IMR-90 (cell line): Measurements from ENCODE around the gene OTUD7B. TPM values are rescaled to one million over a fixed set of nuclear protein-coding genes. Genes with fewer than 3 reads are reported as not detected.

Experiments used
- ATAC-seq: fragments of 200-7000 bp; cut with Tn5 transposase; 2 replicates; pipeline ENCODE4 v1.9.1; 2020; ENCODE audit warnings: low read depth, mild to moderate bottlenecking, moderate library complexity
- BruUV-seq: library from RNA; stranded (reverse); fragments of 400-500 nt; replicated peaks from 2 replicates; lab custom pipeline; 2021; lab: Mats Ljungman, UMichigan
- CTCF ChIA-PET: fragments of 300-600 bp; formaldehyde crosslinking; extraction: SDS; loops from one replicate; lab custom pipeline; 2021; ENCODE audit warnings: antibody characterized with exemption; lab: Yijun Ruan, JAX
- POLR2A ChIA-PET: fragments of 300-600 bp; sonication (Branson Sonifier 250); formaldehyde crosslinking; loops from one replicate; lab custom pipeline; 2022; ENCODE audit warnings: antibody characterized with exemption; ENCODE audit not compliant: unreplicated experiment; lab: Charles Lee
- DNase-seq: peaks from one replicate; pipeline ENCODE4 v3.0.0; 2013
- H2AFZ ChIP-seq: replicated peaks from 2 replicates; pipeline ENCODE3; 2013; ENCODE audit warnings: low read length, mild to moderate bottlenecking; ENCODE audit not compliant: poor library complexity
- H2AK5ac ChIP-seq: 2 replicates; pipeline ENCODE4 v1.6.1; 2013; ENCODE audit warnings: low read depth, low read length, inconsistent platforms
- H2AK9ac ChIP-seq: replicated peaks from 2 replicates; pipeline ENCODE3; 2013; ENCODE audit warnings: mild to moderate bottlenecking, low read depth, low read length, moderate library complexity; ENCODE audit not compliant: poor library complexity
- H2BK120ac ChIP-seq: 2 replicates; pipeline ENCODE4 v1.6.1; 2013; ENCODE audit warnings: low read depth, low read length, inconsistent platforms
- H2BK15ac ChIP-seq: 3 replicates; pipeline ENCODE4 v1.6.1; 2013; ENCODE audit warnings: low read depth, low read length, inconsistent platforms
- H2BK20ac ChIP-seq: 2 replicates; pipeline ENCODE4 v1.6.1; 2013; ENCODE audit warnings: low read depth, mild to moderate bottlenecking, inconsistent platforms, low read length, moderate library complexity
- H2BK5ac ChIP-seq: 2 replicates; pipeline ENCODE4 v1.6.1; 2013; ENCODE audit warnings: mild to moderate bottlenecking, low read depth, low read length, inconsistent platforms; ENCODE audit not compliant: poor library complexity, severe bottlenecking
- H3K14ac ChIP-seq: replicated peaks from 2 replicates; pipeline ENCODE4 v1.6.1; 2013; ENCODE audit warnings: low read depth, low read length, inconsistent platforms
- H3K18ac ChIP-seq: 2 replicates; pipeline ENCODE4 v1.6.1; 2013; ENCODE audit warnings: low read depth, low read length, control low read depth
- H3K23ac ChIP-seq: 2 replicates; pipeline ENCODE4 v1.6.1; 2013; ENCODE audit warnings: low read depth, low read length, inconsistent platforms
- H3K27ac ChIP-seq: 2 replicates; pipeline ENCODE4 v1.5.1; 2013; ENCODE audit warnings: mild to moderate bottlenecking, control low read depth, low read length; ENCODE audit not compliant: insufficient read depth
- H3K27me3 ChIP-seq: 2 replicates; pipeline ENCODE4 v1.6.1; 2013; ENCODE audit warnings: low read length; ENCODE audit not compliant: control insufficient read depth, insufficient read depth
- H3K36me3 ChIP-seq: 2 replicates; pipeline ENCODE4 v1.6.1; 2013; ENCODE audit warnings: low read length, mixed read lengths; ENCODE audit not compliant: control insufficient read depth, insufficient read depth
- H3K4ac ChIP-seq: 2 replicates; pipeline ENCODE4 v1.6.1; 2013; ENCODE audit warnings: low read depth, low read length, inconsistent platforms
- H3K4me1 ChIP-seq: 2 replicates; pipeline ENCODE4 v1.6.1; 2013; ENCODE audit warnings: low read length, mixed read lengths; ENCODE audit not compliant: control insufficient read depth, insufficient read depth
- H3K4me2 ChIP-seq: 2 replicates; pipeline ENCODE4 v1.6.1; 2013; ENCODE audit warnings: low read depth, mild to moderate bottlenecking, control low read depth, low read length, moderate library complexity
- H3K4me3 ChIP-seq: 2 replicates; pipeline ENCODE4 v1.5.1; 2013; ENCODE audit warnings: low read depth, mild to moderate bottlenecking, control low read depth, low read length, moderate library complexity; ENCODE audit not compliant: insufficient read depth
- H3K56ac ChIP-seq: 2 replicates; pipeline ENCODE4 v1.6.1; 2013; ENCODE audit warnings: low read length, inconsistent platforms; ENCODE audit not compliant: insufficient read depth; ENCODE audit errors: extremely low read depth
- H3K79me1 ChIP-seq, 2 experiments: 2 replicates each; pipeline ENCODE4 v1.6.1; 2013; ENCODE audit warnings: low read length in 2 of 2, inconsistent platforms in 1 of 2, low read depth in 1 of 2
- H3K9ac ChIP-seq: 2 replicates; pipeline ENCODE4 v1.6.1; 2013; ENCODE audit warnings: low read depth, low read length, control low read depth
- H3K9me1 ChIP-seq: 2 replicates; pipeline ENCODE4 v1.6.1; 2013; ENCODE audit warnings: low read length, inconsistent platforms; ENCODE audit not compliant: insufficient read depth
- H3K9me3 ChIP-seq: 2 replicates; pipeline ENCODE4 v1.6.1; 2013; ENCODE audit warnings: low read length; ENCODE audit not compliant: control insufficient read depth, insufficient read depth
- H4K20me1 ChIP-seq: 2 replicates; pipeline ENCODE4 v1.6.1; 2013; ENCODE audit warnings: low read length, inconsistent platforms; ENCODE audit not compliant: insufficient read depth
- H4K5ac ChIP-seq: 2 replicates; pipeline ENCODE4 v1.6.1; 2013; ENCODE audit warnings: mild to moderate bottlenecking, low read depth, low read length, control low read depth
- H4K8ac ChIP-seq, 2 experiments: 2 replicates each; pipeline ENCODE4 v1.6.1; 2013; ENCODE audit warnings: low read depth in 2 of 2, low read length in 2 of 2, control low read depth in 1 of 2, inconsistent platforms in 1 of 2
- H4K91ac ChIP-seq: 2 replicates; pipeline ENCODE4 v1.6.1; 2013; ENCODE audit warnings: low read depth, low read length, inconsistent platforms; ENCODE audit not compliant: insufficient read depth
- BHLHE40 ChIP-seq: fragments of 150-350 bp; IDR thresholded peaks from 2 replicates; pipeline ENCODE4 v1.6.1; 2016; ENCODE audit warnings: mild to moderate bottlenecking, low read depth, low read length
- CTCF ChIP-seq: conservative IDR thresholded peaks from 2 replicates; pipeline ENCODE4 v1.5.1; 2012; ENCODE audit warnings: mild to moderate bottlenecking, low read depth, low read length, improper control_type of control experiment
- MAFK ChIP-seq: IDR thresholded peaks from 2 replicates; pipeline ENCODE4 v1.6.1; 2012; ENCODE audit warnings: low read depth, low read length, improper control_type of control experiment
- POLR2A ChIP-seq: IDR thresholded peaks from 2 replicates; pipeline ENCODE4 v1.6.1; 2012; ENCODE audit warnings: mild to moderate bottlenecking, low read depth, low read length
- RAD21 ChIP-seq: IDR thresholded peaks from 2 replicates; pipeline ENCODE4 v1.6.1; 2012; ENCODE audit warnings: low read length, improper control_type of control experiment
- RCOR1 ChIP-seq: IDR thresholded peaks from 2 replicates; pipeline ENCODE4 v1.6.1; 2012; ENCODE audit warnings: mild to moderate bottlenecking, low read length, improper control_type of control experiment; ENCODE audit not compliant: insufficient replicate concordance
- RFX5 ChIP-seq: IDR thresholded peaks from 2 replicates; pipeline ENCODE4 v1.8.0; 2012; ENCODE audit warnings: low read depth, mild to moderate bottlenecking, low read length, moderate library complexity
- SMC3 ChIP-seq: fragments of 150-350 bp; IDR thresholded peaks from 2 replicates; pipeline ENCODE4 v1.6.1; 2016; ENCODE audit warnings: low read depth, mild to moderate bottlenecking, antibody characterized with exemption, low read length, moderate library complexity
- USF2 ChIP-seq: fragments of 150-350 bp; IDR thresholded peaks from 2 replicates; pipeline ENCODE4 v1.6.1; 2017; ENCODE audit warnings: mild to moderate bottlenecking, antibody characterized with exemption, low read length, low read depth
- WGBS, 2 experiments: methylation state at CpG; one replicate each; pipeline versions ENCODE4 v1.1.5 to v1.1.7; 2013; ENCODE audit warnings: missing lambda C conversion rate in 2 of 2; ENCODE audit not compliant: insufficient read length in 1 of 2; ENCODE audit errors: extremely low coverage in 2 of 2; 5-methylcytosine and 5-hydroxymethylcytosine counted together
- dilution Hi-C: fragments of 300-500 bp; cut with HindIII; formaldehyde crosslinking; loops from one replicate; pipeline ENCODE4 v1.14.3; 2018; ENCODE audit warnings: low sequenced_read_pairs; ENCODE audit not compliant: unreplicated experiment
- in situ Hi-C: fragments of 300-500 bp; cut with MboI; formaldehyde crosslinking; loops from 3 replicates; pipeline ENCODE4 v1.14.3; 2019; ENCODE audit warnings: low sequenced_read_pairs, inconsistent platforms, mixed read lengths
- intact Hi-C: fragments of 100-400 bp; cut with micrococcal nuclease; formaldehyde crosslinking; loops from 2 replicates; pipeline ENCODE4 v1.10.0; 2022
- polyA plus RNA-seq, 3 experiments: library from polyadenylated mRNA; depleted of rRNA; stranded (reverse); fragments of >200 nt; gene quantifications; 2 replicates each; pipeline ENCODE4 v1.2.3, GENCODE V29; 2012; ENCODE audit warnings: low replicate concordance in 1 of 3
- total RNA-seq: library from RNA; depleted of rRNA; stranded (reverse); fragments of >200 nt; gene quantifications from 2 replicates; pipeline ENCODE4 v1.2.3, GENCODE V29; 2012
- TF ChIP-seq, protein P1 (sequence below): fragments of 150-350 bp; IDR thresholded peaks from 2 replicates; pipeline ENCODE4 v1.6.1; 2016; ENCODE audit warnings: low read depth, mild to moderate bottlenecking, low read length, moderate library complexity, borderline replicate concordance

OTUD7B gene
- total and polyA plus RNA-seq, 2 of the 4 experiments (the other 2 are of a cell fraction), result 7.5 to 18.6 TPM

DNA sequence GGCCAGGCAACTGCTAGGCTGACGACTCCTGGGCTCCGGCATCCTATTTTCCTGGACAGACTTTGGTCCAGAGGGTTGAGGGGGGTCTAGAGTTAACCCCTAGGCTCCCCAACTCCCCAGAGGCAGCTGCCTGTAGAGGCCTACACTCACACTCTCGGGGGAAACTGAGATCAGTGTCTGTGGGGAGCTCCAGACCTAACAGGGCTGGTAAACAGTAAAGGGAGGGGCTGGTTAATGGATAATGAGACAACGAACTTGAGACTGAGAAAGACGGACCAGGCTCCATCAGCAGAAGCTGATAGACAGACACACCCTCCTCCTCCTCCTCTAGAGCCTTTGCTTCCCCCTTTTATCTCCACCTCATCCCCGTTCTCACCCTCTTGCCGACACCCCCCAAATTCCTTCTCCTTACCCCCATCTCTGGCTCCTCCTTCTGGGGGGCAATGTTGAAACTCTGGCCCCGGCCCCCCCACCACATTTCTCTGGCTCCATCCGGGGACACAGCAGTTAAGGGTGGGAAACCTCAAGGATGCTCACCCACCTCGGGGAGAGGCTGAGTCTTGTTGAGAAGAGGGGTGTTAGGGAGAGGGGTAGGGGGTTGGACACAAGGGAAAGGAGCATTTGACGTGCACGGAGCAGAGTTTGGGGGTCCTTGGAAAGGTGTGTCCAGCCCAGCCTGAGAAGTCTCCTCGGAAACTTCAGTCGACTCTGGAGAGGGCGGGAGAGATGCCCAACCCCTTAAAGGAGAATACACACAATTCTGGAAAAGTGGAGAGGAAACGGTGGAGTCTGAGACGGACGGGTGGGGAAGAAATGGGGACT, 74.1 kb downstream of the OTUD7B start, which contains the start of gene MTMR11:
Gene MTMR11 (minus strand): TSS at position 710 of the 822 bp plus-strand sequence. CDS start 232 bp downstream, at position 478.
- peak within 1 kb of the TSS; percentile 53 for H3K18ac ChIP-seq
- peaks cover 13% of the 10 kb centered on the region for H3K36me3 ChIP-seq
- peak within 1 kb of the TSS; percentile 79 for H2BK120ac ChIP-seq
- no peaks in the 10 kb centered on the region for H4K20me1 ChIP-seq
- H3K27me3 ChIP-seq, result no peaks in the 10 kb centered on the region
- H3K9ac ChIP-seq, result peak within 1 kb of the TSS; percentile 89
- H3K23ac ChIP-seq, result peak within 1 kb of the TSS; percentile 92
- H2BK20ac ChIP-seq, result peak within 1 kb of the TSS; percentile 84
- peak within 1 kb of the TSS; percentile 96 for H2AFZ ChIP-seq
- ATAC-seq, result peak; percentile 73
- peaks cover 3 to 59% of the 10 kb centered on the region in 2 experiments for H3K79me1 ChIP-seq
- peak within 1 kb of the TSS; percentile 84 for H3K4me3 ChIP-seq
- H3K9me1 ChIP-seq, result peaks cover 33% of the 10 kb centered on the region
- intact Hi-C loops, result loop anchor here (5.0 kb wide), 1 partner anchor 44 kb away; no protein-coding TSS in a partner anchor
- H3K9me3 ChIP-seq, result no peaks in the 10 kb centered on the region
- dilution Hi-C loops, result no loop called here
- peak within 1 kb of the TSS; percentile 59 for H2BK5ac ChIP-seq
- no CpG with 5 or more reads among the region's 18 CpGs for WGBS, 2 experiments
- H2AK5ac ChIP-seq, result peak within 1 kb of the TSS; percentile 97; the same call in 1 of the 2 replicates
- peak within 1 kb of the TSS; percentile 96 for H3K14ac ChIP-seq
- peak within 1 kb of the TSS; percentile 55; the same call in 2 of the 3 replicates for H2BK15ac ChIP-seq
- H4K8ac ChIP-seq, result peak within 1 kb of the TSS; percentile 15 to 97
- H3K4ac ChIP-seq, result peak within 1 kb of the TSS; percentile 93
- peak within 1 kb of the TSS; percentile 77; the same call in 1 of the 2 replicates for H3K56ac ChIP-seq
- ChIA-PET CTCF (interaction anchor here (0.6 kb wide), 1 partner anchor 59 kb away, joined by 3 read pairs; no protein-coding TSS in a partner anchor), POLR2A (no interaction called here)
- H3K27ac ChIP-seq, result peak within 1 kb of the TSS; percentile 64
- H4K5ac ChIP-seq, result peak within 1 kb of the TSS; percentile 69
- H2AK9ac ChIP-seq, result peak within 1 kb of the TSS; percentile 99
- H3K4me1 ChIP-seq, result peaks cover 12% of the 10 kb centered on the region
- DNase-seq, result peak; percentile 34
- BruUV-seq, result no TSS peak
- peak within 1 kb of the TSS; percentile 85 for H4K91ac ChIP-seq
- in situ Hi-C loops, result loop anchor here (5.0 kb wide), 1 partner anchor 34 kb away; no protein-coding TSS in a partner anchor
- TF ChIP-seq, protein P1, sequence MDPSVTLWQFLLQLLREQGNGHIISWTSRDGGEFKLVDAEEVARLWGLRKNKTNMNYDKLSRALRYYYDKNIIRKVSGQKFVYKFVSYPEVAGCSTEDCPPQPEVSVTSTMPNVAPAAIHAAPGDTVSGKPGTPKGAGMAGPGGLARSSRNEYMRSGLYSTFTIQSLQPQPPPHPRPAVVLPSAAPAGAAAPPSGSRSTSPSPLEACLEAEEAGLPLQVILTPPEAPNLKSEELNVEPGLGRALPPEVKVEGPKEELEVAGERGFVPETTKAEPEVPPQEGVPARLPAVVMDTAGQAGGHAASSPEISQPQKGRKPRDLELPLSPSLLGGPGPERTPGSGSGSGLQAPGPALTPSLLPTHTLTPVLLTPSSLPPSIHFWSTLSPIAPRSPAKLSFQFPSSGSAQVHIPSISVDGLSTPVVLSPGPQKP, result no peak
- TF ChIP-seq RFX5, result no peak
- no peak for TF ChIP-seq MAFK
- no peak for TF ChIP-seq POLR2A
- no peak for TF ChIP-seq USF2
- no peak for TF ChIP-seq RAD21
- no peak for TF ChIP-seq BHLHE40
- TF ChIP-seq RCOR1, result no peak
- TF ChIP-seq CTCF, result no peak
- no peak for TF ChIP-seq SMC3
- peak within 1 kb of the TSS; percentile 91 for H3K4me2 ChIP-seq
